HG03432 (cell line): ENCODE data around the gene ANKRD22.

Source experiments
- ATAC-seq: cut with Tn5 transposase; IDR thresholded peaks from one replicate; pipeline ENCODE4 v1.9.1; 2021; ENCODE audit warnings: mild to moderate bottlenecking, moderate library complexity; ENCODE audit not compliant: unreplicated experiment

The ANKRD22 gene

DNA sequence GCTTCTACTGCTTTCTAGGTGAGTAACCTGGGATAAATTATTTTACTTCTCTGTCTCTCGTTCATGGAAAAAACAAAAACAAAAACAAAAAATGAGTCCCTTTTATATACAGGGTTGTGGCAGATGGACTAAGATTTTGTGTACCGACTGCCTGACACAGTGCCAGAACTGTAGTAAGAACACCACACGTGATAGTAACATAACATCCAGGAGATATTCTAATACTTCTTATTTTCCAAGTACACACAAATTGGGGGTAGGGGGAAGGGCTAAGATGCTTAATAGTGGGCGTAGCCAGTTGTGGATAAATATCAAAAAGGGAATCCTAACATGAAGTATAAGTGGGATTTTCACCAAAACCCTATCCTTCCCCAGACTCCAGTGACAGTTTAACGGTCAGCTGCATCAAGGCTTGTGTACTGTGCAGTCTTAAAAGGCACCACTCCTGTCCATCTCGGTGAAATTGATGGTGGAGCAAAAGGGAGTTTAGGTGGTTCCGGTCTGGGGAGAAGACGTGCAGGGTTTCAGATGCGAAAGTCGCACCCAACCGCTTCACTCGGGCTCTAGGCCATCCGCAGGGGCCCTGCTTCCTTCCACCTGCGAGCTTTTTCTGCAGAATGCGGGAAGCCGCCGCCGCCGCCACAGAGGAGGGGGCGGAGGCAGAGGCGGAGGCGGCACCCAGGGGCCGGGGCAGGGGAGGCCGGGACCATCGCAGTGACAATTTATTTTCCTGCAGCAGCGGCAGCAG, 28.1 kb upstream of the ANKRD22 start, which contains the start of gene STAMBPL1:
TSS of gene STAMBPL1 (plus strand) at position 712 of the 748 bp plus-strand sequence. CDS start 21,464 bp downstream, outside the sequence.
- ATAC-seq = peak; percentile 71

DNA sequence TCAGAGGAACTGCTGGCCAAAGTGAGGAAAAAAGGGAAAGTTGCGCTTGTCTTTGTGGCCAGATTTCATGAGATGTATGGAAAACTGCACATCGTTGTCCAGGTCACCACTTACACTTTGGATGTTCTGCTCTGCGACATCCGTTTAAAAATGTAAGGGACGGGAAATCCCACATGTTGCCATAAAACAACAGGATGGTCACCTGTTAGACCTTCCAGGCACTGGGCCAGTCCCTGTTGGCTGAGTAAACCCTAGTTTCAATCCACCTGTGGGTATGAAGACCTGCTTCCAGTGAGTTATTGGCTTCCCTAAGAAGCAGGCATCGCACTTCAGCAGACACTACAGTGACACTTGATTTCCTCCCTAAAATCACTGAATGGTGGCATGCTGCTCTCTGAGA, 25.7 kb upstream of the ANKRD22 start:
- no peak for ATAC-seq

DNA sequence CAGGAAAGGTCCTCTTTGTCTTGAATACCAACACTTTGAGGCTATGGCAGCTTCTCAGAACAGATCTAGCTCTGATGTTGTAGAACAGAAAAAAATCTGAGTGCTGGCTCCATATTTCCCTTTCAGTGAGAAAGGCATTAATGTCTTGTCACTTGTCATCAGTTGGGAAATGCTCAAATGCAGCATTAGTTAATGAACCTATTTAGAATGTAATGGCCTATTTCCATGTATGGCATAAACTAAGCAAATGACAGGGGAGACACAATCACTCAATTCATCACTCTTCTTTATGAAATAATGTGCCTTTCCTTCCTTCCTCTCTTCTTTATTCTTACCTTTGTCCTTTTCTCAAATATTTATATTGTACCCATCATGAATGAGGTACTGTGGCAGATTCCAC, 23.4 kb upstream of the ANKRD22 start:
- no peak for ATAC-seq

DNA sequence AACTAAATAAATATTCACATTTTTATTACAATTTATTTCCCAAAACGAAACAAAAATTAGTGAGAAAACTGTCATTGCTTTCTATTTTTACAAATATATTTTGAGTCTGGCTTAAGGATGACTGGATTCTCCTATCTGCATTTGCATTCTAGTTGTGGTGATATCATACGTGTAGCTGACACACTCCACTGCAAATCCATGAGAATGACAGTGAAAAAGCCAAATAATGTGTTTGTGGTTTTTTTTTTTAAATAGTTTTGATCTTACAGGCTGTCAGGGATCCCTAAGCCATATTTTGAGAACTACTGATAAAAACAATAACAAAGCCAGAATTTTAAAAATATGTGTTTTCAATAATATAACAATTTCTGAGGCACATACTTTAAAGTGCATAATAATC, 22.6 kb upstream of the ANKRD22 start:
- ATAC-seq = no peak

DNA sequence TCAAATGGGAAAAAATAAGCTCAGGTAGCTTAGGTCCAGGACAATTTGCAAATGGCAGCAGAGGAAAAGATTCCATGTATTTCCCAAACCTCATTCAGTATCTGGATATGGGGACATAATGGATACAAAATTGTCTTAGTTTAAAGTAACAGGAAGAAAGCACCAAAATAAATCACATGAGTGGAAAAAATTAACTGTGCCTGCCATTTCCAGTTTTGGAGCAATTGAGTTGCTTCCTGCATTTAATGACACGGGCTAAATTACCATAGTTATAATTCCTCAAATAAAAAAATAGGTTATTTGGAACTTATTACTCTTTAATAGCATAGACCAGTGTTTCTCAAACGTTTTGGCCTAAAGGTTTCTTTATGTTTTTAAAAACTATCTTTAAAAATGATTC, 22.1 kb upstream of the ANKRD22 start:
- ATAC-seq = no peak

DNA sequence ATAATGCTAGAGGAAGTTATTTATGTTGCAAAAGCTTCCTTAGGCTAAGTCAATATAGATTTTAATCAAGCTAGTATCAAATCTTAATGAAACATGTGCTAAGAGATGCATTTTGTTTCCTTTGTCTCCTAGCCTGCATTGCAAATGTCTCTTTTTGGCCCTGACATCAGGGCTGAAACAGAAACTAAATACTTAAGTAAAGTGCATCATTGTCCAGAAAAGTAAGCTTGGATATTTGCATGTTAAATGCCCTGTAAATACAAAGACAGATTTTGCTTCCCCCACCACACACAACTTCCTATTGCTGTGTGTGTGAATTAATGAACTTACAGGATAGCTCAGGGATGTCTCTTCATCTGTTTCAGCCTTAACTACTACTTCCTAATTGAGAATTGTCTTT, 18.4 kb upstream of the ANKRD22 start:
- ATAC-seq = no peak

DNA sequence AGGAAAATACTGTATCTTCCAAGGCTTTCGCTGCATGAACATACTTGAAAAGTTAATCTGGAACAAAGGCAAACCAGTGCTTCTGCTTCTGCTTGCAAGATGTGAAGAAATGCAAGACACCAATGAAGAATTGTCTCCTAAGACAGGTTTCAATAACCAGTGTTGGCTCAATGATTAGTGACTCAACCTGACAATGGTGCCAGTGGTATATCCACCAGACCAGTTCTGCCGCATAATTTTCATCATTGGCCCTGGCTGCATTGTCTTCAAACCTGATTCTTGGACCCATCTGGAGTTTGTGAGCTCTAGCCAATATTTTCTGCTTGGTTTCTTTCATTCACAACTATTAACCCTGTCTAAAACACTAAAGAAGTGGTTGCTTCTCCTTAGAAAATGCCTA, 14.8 kb upstream of the ANKRD22 start:
- ATAC-seq = no peak

DNA sequence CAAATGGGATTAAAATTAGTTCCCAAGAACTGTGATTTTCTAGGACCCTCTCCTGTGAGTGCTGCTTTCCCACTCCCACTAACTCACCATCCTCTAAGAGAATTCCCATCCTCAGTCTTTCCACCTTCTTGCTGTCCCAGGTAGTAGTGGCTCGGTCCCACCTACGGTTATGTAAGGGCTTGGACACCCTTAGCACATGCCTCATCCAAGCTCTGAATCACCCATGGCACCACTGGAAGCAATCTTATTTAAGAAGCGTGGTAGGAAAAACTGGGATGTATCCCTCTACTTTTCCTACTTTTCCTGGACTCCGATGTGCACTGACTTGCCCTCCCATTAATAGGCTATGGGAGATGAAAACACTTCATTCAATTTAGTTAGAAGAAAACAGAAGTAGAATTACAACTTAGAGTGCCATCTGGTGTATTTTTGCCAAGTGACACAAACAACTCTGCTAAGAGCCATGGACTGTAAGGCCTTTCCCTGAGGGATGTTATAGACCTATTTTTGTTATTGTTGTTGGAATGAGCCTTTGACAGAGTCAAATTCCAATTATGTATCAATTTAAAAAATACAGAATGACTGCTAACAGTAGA, 13.7 kb upstream of the ANKRD22 start:
- ATAC-seq = no peak

DNA sequence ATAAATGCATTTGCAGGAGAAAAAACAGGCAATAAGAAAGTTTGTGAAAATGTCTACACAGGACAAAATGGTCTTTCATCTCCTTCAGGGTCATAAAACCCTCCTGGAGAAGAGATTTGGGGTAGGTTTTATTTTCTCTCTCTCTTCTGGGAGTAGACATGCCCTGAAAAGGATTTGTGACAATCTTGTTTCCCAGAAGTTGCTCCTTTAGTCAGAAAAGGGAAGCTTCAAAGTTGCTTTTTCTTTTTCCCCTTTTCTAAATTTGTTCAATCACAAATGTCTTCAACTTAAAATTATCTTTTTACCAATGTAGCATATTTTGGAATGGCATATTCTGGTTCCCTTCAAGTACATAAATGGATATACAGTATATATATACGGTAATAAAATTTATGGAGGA, 9.4 kb upstream of the ANKRD22 start:
- no peak for ATAC-seq

DNA sequence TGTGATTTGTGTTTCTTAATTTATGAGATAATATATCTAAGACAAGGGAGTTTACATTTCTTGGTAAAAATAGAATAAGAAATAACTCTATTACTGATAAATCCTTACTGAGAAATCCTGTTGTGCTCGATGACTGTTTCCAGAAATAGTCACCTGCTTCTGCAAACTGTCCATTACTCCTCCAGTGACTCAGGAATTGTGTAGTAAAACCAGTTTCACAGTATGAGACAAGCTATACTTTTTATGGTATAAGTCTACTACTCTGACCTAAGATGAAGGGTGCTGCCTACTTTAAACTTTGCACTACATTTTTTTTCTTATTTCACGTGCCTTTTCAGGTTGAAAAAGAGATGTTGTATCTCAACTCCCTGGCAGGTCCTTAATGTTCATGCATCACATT, 6.8 kb upstream of the ANKRD22 start:
- no peak for ATAC-seq

DNA sequence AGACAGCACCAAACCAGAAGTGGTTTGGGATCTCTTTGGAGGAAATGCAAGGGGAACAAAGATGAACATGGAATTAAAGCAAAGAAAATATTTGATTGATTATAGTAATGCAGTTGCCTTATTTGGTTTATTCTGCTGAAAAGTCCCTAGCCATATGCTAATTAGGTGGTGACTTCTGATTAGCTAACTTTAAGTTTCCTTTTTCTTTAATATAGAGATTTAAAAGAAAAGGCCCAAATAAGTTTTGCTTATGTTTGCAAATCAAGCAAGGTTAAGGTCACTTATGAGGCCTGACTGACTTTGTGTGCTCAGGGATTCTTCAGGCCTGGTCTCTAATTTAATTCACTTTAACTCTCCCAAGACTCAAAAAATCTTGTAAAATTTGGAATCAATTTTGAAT, 6.2 kb upstream of the ANKRD22 start:
- ATAC-seq = no peak

DNA sequence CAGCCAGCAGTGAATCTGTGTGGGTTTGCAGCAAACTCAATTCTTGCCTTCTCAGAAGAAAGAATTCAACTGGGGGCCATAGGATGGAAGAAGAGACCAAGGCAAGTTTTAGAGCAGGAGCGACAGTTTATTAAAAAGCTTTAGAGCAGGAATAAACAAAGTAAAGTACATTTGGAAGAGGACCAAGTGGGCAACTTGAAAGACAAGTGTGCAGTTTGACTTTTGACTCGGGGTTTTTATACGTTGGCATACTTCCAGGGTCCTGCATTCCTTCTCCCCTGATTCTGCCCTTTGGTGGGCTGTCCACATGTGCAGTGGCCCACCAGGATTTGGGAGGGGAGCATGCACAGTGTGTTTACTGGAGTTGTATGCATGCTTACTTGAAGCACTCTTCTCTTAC, 3.0 kb upstream of the ANKRD22 start:
- ATAC-seq = no peak

DNA sequence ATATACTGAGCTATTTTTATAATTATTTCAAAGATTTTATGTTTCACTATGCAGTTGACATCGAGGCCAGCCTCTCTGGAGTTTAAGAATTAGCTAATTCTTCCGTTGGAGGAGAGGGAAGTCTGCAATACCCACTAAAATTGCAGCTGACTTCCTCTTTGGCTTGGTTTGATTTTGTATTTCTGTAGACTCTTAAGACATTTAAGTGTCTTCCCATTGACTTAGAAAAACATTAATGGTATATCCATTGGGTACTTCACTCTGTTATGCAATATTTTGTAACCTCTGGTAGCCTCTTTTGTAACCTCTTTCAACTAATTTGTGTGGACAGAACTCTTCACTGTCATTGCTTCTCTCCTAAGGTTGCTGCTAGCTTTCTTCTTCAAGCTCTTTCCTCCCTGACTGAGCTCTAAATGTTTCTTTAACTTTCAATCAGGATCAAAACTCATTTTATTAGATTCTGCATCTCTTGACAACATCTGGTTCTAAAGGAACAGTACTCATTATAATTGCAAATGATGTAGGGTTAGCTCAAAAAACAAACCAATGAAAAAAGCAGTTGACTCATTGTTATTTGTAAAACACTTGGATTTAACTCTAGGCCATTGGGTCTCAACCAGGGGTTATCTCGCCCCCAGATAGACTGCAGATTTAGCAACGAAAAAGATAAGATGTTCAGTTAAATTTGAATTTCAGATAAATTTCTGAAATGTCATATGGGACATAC, 1.7 kb upstream of the ANKRD22 start:
- no peak for ATAC-seq

DNA sequence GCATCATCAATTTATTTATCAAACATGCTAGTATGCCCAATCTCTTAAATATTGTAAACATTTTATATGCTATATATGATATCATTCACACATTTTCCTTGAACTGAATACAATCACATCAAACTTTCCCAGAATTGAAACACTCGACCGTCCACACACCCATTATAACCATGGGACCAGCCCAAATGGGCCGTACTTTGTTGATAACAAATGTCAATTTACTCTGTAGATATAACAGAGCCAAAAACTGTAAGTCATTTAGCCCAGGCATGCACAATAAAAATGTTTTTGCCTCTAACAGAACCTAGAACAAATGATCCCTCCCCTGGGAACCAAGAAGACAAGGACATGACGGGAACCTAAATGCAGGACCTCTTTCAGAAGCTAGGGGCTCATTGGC, 683 bp upstream of the ANKRD22 start:
- ATAC-seq = no peak

DNA sequence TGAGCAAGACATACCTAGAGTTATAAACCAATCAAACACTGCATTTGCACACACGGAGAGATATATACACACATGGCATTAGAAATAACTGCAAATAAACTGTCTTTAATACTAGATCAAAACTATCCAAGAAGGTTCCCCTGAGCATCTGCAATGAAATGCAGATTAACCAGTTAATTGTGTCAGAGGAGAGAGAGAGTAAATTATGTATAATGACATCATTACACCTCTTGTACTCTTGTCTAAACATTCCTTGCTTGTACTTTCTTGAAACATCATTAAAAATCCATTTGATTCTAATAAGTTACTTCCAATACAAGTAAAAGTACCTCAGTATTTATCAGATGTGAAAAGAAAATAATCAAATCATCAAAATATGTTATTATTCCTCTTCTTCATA, 932 bp downstream of the ANKRD22 start:
- no peak for ATAC-seq

DNA sequence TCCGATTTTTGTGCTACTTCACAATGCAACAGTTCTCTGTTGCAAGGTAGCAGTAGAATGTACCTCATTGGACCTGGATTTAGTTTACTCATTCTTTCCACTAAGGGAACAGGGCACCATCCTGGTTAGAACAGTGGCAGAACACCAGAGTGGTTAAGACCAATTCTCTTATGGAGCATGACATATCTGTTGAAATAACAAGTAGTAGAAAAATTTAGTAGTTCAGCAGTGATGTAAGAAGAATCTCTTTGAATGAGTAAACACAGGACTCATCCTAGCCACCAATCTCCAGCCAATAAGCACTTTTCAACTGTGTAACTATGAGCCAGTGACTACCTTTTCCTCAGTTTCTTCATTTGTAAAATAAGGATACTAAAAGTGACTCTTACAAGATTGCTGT, 2.4 kb downstream of the ANKRD22 start:
- no peak for ATAC-seq

DNA sequence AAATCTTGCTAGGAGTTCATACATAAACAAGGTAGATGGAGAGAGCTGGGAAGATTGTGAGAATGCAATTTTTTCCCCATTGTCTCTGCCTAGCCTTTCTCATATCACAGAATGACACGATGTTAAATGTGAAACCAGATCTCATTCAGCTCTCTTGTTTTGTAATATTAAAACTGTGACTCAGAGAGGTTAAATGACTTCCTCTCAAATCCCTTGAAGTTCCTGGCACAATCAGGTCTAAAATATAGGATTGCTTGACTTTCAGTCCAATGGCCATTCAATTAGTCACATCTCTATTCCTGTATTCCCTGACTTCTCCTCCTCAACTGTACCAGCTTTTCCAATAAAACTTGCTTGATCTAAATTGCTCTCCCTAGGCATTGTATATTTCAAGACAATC, 3.1 kb downstream of the ANKRD22 start:
- no peak for ATAC-seq

DNA sequence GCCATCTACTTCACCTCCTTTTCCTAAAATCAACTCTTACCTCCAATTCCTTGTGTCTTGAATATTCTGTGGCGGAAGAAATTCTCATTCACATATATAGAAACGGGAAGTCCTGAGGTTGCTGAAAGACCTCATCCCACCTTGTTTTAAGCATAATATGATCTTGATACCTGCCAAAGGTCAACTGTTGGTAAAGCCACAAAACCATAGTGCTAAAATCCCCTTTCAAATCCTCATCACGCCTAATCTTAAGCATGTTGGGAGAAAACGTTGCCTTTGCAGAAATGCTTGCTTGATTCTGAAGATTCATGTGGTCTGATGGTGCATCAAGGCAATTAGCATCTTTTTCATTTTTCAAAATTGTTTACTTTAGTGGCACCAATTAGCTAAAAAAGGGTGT, 8.5 kb downstream of the ANKRD22 start:
- ATAC-seq = no peak

DNA sequence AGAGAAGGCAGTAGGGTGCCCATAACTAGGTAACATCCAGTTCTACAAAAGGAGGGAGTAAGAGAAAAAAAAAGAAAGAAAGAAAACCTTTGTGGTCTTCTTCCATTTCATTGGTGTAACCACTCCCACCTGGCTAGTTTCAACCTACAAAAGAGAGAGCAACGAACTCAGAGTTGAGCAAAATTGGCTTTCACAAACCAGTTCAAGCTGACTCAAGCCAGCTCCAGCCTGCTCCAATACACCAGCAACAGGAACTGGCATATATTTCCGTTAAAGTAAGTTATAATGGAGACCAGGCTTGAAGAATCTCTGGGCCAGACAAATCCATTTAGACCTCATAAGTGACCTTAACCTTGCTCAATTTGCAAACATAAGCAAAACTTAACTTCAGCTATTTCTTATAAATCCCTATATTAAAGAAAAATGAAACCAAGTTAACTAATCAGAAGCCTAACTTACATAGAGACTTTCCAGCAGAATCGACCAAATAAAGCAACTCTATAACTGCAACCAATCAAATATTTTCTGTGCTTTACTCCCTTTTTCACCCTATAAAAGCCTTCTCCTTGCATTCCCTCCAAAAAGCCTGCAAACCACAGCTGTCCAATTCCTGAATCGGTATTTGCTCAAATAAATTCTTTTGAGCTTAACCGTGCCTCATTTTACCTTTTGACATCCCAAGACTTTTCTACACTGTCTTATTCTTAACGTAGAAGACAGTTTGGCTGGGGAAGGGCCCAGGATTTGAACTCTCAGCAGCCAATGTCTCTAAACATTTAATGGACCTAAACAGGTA, 10.1 kb downstream of the ANKRD22 start:
- no peak for ATAC-seq

DNA sequence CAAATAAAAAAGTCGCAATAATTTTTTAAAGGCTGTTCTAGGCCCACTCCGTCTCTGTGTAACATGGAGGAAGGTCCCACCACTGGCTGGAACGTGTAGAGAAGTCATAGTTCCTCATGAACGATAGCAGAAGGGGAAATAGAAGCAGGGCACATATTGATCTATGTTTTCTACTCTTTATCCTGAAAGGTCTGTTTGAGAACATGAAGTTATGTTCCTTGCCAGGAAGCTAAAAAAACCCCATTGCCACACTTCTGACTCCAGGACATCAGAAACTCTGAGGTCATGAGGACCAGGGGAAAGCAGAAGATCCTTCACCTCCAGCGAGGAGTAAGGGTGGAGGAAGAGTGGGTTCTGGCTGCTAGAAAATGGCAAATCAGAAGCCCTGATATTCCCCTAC, 10.8 kb downstream of the ANKRD22 start:
- ATAC-seq = no peak

DNA sequence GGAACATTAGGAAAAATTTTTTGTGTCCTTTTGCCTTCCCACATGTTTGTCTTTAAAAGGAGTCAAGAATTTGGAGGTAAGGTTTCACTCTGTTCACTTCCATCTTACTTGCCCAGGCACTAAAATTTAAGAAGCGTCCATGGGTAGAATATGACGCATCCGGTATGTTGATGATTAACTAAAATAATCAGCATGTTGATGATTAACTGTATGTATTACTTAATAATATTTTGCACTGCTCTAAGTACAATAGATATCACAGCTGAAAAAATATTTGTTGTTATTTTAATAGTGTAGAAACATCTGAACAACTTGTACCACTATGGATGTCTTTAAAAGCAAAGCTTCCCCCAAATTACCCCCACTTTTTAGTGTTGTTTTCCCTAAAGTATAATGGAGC, 11.5 kb downstream of the ANKRD22 start:
- no peak for ATAC-seq
